ENCODE measurements around the gene CYB561A3. TPM values are rescaled to one million over a fixed set of nuclear protein-coding genes. Genes with fewer than 3 reads are reported as not detected.

CYB561A3 gene
- total RNA-seq, 2 donors from 2014 or later = 15.0 to 27.3 TPM

- H3K9me3 ChIP-seq = no peaks in the 10 kb centered on the region
- no peak overlapping the region for H3K27ac ChIP-seq
- H3K4me1 ChIP-seq = no peaks in the 10 kb centered on the region
- DNase-seq (ENCODE audit: low spot score) = no peak
- TF ChIP-seq CTCF (IDR thresholded peaks at IDR 0.05) = no peak
- H3K4me3 ChIP-seq = no peak overlapping the region
- H3K27me3 ChIP-seq = no peaks in the 10 kb centered on the region
- H3K36me3 ChIP-seq = peaks cover 69% of the 10 kb centered on the region
Observed at GRCh38 chr11:61403658-61404057, 42.0 kb upstream of the CYB561A3 start.

- H3K27ac ChIP-seq = no peak overlapping the region
- no peaks in the 10 kb centered on the region for H3K9me3 ChIP-seq
- H3K4me3 ChIP-seq = no peak overlapping the region
- no peak for DNase-seq (ENCODE audit: low spot score)
- no peaks in the 10 kb centered on the region for H3K27me3 ChIP-seq
- TF ChIP-seq CTCF (IDR thresholded peaks at IDR 0.05) = no peak
- no peaks in the 10 kb centered on the region for H3K4me1 ChIP-seq
- H3K36me3 ChIP-seq = peaks cover 61% of the 10 kb centered on the region
Observed at GRCh38 chr11:61401573-61401972, 39.9 kb upstream of the CYB561A3 start.

DNA sequence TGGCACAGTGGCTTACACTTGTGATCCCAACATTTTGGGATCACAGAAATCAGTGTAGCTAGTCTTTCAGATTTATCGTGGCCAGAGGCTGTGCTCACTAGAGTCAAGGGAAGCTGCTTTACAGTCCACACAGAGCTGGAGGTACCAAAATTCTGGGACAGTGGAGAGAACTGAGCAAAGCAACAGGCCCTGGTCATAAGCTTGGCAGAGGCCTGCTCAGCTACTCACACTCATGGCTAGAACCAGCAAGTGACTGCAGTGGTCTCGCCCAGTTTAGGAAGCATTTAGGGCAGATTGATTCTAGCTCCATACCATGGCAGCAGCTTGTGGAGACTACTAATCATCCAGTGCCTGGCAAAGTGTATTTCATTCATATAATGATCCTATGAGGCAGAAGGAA is 39.5 kb upstream of the CYB561A3 start:
- Histone ChIP-seq H3K4me3 (no peak overlapping the region), H3K9me3 (no peaks in the 10 kb centered on the region), H3K36me3 (peaks cover 57% of the 10 kb centered on the region), H3K4me1 (no peaks in the 10 kb centered on the region), H3K27ac (no peak overlapping the region), H3K27me3 (no peaks in the 10 kb centered on the region)
- TF ChIP-seq CTCF (IDR thresholded peaks at IDR 0.05) = no peak
- DNase-seq (ENCODE audit: low spot score) = no peak

DNA sequence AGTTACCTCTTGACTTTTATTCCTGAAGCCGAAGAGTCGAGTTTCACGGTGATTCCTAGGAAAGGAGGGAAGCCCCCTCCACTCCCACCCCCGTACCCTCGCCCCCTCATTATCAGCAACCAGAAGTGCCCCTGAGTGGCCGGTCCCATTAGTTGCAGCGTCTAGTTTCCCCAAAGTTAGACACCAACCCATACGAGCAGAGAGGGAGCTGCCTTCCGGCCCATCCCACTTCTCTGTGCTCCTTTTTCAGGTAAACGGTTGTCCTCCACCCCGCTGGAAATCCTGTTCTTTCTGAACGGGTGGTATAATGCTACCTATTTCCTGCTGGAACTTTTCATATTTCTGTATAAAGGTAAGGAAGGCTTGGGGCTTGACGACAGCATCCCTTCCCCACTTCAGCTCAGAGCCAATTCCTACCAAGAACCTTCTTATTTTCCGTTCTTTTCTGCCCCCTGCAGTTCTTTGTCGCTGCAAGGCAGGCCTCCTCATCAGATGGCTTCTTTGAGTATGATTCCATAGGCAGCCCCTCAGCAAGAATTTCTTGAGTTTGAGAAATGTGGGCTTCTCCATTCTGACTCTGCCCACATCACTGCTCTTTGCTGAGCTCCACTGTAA is 31.4 kb upstream of the CYB561A3 start:
- H3K4me3 ChIP-seq = peak overlapping the region; percentile 62 to 73
- peaks cover 21% of the 10 kb centered on the region for H3K36me3 ChIP-seq
- H3K27me3 ChIP-seq = no peaks in the 10 kb centered on the region
- DNase-seq (ENCODE audit: low spot score) = no peak
- no peak for TF ChIP-seq CTCF (IDR thresholded peaks at IDR 0.05)
- peaks cover 0 to 16% of the 10 kb centered on the region in 2 donors for H3K4me1 ChIP-seq
- peak overlapping the region; percentile 78 to 85 for H3K27ac ChIP-seq
- H3K9me3 ChIP-seq = no peaks in the 10 kb centered on the region

- no peak for TF ChIP-seq CTCF (IDR thresholded peaks at IDR 0.05)
- DNase-seq (ENCODE audit: low spot score) = no peak
Observed at GRCh38 chr11:61390161-61390560, 28.5 kb upstream of the CYB561A3 start.

More at GRCh38 chr11:61390161-61390560, 28.5 kb upstream of the CYB561A3 start:
- H3K9me3 ChIP-seq = no peaks in the 10 kb centered on the region
- H3K4me1 ChIP-seq = peaks cover 0 to 22% of the 10 kb centered on the region in 2 donors
- no peaks in the 10 kb centered on the region for H3K27me3 ChIP-seq
- no peak overlapping the region for H3K4me3 ChIP-seq
- H3K27ac ChIP-seq = no peak overlapping the region
- H3K36me3 ChIP-seq = peaks cover 5% of the 10 kb centered on the region
